ENCODE measurements around the gene CPNE1.
"Not testable (repeated sequence)": the region's sequence is repeated elsewhere in the genome, so short reads cannot be mapped to it uniquely, and the experiment has no call there.

Gene CPNE1

GRCh38 chr20:35698298-35699126 lies 33.8 kb upstream of the CPNE1 start:
- peak in 7 of 56 donors; percentile 2 to 61 (median 39) for DNase-seq

GRCh38 chr20:35697696-35698297 lies 33.1 kb upstream of the CPNE1 start:
- no peak for DNase-seq

DNA sequence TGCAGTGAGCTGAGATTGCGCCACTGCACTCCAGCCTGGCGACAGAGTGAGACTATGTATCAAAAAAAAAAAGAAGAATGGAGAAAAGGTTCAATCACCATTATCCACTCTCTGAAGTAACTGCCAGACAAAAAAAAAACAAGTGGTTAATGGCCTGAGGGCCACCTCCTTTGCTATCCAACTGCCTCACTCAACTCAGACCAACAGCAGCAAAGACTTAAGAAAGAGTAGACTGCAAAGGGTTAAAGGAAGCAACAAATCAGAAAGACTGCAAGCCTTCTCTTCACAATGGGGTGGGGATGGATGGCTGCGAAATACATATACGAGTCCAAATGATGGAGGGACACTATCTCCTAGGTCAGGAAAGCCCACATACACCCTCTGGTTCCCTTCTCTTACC lies 31.3 kb upstream of the CPNE1 start:
- DNase-seq = no peak

GRCh38 chr20:35695245-35695749 lies 30.6 kb upstream of the CPNE1 start:
- DNase-seq = no peak

DNA sequence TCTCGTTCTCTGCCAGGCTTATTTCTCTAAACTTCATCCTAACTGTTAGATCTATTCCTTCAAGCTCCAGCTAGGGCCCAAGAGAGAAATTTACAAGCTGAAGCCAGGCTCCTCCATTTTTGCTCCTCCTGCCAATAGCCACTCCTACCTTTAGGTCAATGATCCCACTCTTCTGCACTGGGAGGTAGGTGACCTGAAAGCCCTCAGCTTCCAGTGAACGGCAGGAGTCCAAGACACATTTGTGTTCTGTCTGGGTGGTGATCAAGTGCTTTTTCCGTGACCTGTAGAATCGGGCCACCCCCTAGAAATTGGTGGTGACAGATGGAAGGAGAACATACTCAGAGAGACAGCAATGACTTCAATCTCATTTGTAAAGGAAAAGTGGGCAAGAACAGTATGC lies 25.6 kb upstream of the CPNE1 start:
- no peak for DNase-seq

GRCh38 chr20:35686872-35687271 lies 22.2 kb upstream of the CPNE1 start:
- DNase-seq = not testable (repeated sequence)

GRCh38 chr20:35685368-35685767 lies 20.7 kb upstream of the CPNE1 start:
- DNase-seq = not testable (repeated sequence)

DNA sequence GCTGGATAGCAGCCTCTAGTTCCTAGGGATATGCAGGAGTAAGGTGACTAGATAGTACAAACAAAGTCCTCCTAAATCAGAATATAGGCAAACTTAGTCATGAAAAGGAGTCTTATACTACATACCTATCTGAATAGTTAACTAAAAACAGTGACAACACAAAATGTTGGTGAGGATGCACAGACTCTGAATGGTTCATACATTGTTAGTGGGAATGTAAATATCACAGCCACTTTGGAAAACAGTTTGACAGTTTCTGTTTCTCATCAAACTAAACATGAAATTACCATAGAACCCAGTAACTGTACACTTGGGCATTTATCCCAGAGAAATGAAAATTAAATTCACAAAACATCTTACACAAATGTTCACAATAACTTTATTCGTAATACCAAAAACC lies 17.3 kb upstream of the CPNE1 start:
- DNase-seq = no peak

DNA sequence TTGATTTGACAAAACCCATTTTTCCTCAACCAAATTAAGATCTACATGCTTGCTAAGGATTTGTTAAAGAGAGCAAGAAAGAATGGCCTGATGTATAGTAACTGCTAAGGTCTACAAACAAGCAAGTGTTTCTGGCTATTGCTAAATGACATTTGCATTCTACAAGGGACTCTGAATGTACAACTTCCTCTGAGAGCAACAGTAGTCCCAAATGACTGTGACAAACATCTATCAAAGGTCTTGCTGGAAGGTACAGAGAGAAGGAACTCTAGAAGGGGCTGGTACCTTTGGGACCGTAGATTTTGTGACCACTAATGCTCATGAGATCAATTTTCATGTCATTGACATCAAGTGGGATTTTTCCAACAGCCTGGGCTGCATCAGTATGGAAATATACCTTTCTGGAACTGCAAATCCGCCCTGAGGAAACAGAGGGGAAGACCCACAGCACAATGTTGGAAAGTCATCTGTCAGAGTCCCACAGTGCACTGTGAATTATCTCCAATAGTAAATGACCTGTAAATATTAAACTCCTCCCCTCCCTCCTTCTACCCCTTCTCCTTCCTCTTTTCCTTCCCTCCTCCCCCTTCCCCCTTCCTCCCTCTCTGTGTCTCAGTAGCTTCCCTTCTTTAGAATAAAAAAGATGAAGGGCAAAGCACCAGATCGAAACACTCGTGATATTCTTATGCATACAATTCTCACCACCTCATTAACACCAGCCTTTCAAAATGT lies 15.9 kb upstream of the CPNE1 start:
- DNase-seq = no peak

DNA sequence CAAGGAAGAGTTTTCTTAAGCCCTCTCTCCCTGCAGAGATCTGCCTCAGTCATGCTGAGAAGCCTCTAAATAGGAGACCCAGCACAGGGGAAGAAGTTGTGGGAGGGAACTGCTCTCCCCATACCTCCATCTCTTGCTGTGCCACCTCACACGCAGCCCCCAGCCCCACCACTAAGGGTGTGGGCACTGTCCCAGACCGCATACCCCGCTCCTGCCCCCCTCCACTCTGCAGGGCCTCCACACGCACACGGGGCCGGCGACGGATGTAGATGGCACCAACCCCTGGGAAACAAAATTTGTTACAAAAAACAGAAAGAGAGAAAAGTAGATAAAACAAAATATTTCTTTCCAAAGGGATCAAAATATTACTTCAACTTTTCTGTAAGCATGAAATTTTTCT lies 10.2 kb upstream of the CPNE1 start:
- DNase-seq = no peak

DNA sequence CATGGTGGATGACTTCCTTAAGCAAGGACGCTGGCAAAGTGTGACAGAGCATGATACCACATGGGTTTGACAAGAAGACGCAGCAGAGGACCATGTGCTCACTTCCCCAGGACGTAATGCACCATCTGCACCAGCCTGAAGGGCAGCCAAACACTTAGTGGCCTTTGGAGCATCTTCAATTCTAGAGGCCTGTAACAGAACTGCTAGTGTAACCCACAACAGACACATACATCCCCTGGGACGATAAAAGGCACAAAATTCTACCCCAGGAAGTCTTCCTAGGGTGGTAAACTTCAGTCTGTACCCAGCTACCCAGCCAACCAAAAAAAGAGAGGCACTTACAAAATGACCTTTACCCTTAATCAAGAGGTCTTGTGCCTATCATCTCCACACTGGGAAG lies 9.2 kb upstream of the CPNE1 start:
- DNase-seq = no peak

- no peak for DNase-seq
Observed at GRCh38 chr20:35669681-35670080, 5.0 kb upstream of the CPNE1 start.

DNA sequence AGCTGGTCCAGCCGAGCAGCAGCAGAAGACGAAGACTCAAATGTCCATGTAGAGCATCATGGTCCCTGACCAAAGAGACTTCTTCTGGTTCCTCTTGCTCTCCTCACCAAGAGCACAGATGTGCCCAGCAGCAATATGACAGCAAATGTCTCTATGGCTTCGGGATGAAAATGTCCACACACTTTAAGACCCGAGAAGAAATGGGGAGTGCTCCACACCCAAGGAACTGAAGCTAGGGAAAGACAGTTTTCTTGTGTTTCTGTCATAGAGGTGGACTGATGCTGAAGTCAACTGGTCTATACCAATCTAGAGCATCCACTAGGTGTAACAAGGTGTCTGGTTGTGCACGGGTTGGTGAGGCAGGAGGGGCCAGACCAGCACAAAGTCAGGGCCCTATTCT lies 4.5 kb upstream of the CPNE1 start:
- DNase-seq = no peak

DNA sequence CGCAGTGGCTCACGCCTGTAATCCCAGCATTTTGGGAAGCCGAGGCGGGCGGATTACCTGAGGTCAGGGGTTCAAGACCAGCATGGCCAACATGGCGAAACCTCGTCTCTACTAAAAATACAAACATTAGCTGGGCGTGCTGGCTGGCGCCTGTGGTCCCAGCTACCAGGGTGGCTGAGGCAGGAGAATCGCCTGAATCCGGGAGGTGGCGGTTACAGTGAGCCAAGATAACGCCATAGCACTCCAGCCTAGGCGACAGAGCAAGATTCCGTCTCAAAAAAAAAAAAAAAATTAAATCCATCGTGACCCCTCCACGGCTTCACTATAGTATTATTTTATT lies 1.2 kb upstream of the CPNE1 start:
- no peak for DNase-seq

DNA sequence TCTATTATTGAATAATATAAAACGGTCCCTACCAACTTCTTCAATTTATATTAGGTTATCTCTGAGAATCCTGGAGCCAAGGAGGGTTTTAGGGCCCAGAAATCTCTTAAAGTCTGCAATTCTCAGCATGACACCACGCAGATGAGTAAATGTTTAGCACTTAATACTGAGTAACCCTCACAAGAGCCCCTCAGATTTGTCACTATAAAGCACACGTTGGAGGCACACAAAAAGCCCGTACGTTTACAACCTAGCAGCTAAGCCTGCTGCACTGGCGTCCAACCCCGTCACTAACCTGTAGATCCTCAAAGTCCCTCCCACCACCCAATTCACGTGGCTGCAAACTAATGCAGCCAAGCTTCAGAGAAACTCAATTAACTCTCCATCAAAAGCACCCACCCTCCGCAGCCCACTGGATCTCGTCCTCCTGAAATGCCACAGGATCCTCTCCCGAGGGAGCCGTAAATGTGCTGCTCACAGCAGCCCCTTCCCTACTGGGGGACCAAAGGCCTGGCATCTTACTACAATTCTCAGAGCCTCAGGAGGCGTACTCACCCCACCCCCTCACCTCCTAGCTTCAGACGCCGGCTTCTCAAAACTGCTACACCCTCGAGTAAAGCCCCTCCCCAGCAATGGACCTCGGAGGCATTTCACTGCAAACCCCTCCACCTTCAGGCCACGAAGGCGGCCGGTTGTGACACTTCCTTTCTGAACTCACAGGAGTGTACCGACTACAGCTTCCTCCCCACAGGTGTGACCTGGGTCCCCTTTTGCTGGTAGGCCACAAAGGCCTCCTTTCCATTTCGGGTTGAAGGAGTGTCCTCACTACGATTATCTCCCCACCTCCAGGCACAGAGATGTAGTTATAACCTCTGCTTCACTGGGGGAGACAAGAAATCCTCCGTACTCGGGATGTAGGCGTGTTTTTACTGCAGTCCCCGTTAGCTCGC lies 909 bp downstream of the CPNE1 start:
- DNase-seq = peak in 41 of 56 donors; percentile 6 to 70 (median 35)

GRCh38 chr20:35662551-35662950 lies 2.1 kb downstream of the CPNE1 start:
- DNase-seq = no peak

GRCh38 chr20:35661908-35662307 lies 2.8 kb downstream of the CPNE1 start:
- DNase-seq = no peak

- no peak for DNase-seq
Observed at GRCh38 chr20:35661053-35661452, 3.6 kb downstream of the CPNE1 start.

DNA sequence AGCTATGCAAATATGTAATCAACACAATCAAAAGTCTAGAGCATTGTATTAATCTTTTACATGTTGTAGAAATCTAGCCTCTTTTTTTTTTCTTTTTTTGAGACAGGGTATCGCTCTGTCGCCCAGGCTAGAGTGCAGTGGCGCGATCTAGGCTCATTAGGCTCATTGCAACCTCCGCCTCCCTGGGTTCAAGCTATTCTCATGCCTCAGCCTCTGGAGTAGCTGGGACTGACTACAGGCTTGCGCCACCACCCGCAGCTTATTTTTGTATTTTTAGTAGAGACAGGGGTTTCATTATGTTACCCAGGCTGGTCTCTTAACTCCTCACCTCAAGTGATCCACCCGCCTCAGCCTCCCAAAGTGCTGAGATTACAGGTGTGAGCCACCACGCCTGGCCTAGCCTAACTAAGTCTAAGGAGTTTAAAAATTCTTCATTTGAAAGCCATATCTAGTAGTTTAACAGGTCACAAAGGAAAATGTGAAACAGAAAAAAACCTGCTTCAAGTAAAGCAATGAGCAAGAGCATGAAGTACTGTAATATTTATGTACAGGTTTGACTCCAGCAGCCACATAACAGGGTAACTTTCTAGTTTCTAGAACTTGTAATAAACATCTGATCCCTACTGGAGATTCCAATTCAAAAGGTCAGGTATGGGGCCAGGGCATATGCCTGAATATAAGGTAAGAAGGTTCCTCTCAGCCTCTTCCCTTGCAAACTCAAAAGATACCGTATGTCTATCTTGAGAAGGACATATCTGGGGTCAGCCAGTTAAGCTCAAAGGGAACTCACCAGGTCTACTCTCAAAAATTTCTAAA lies 4.4 kb downstream of the CPNE1 start:
- no peak for DNase-seq

DNA sequence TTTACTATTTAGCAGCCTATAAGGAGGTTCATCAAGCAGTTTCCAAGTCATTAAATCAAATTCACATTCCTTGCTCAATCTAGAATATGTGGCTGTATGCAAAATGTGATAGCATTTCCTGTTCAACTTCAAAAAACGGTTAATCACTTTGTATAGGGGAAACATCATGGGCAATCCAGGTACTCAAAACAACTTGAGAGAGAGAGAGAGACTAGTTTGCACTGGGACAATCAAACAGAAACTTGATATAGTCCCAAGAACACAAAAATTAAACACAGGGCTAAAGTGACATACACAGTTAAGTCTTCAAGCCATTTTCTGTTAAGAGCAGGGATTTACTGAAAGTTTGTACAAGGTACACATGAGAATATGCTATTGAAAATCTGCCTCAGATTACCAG lies 7.4 kb downstream of the CPNE1 start:
- DNase-seq = no peak
